Measurements from ENCODE around the gene ABCB11.

GRCh38 chr2:168901003-168901402 is 130.1 kb downstream of the ABCB11 start, which contains the start of gene G6PC2:
- TF ChIP-seq, protein P1, sequence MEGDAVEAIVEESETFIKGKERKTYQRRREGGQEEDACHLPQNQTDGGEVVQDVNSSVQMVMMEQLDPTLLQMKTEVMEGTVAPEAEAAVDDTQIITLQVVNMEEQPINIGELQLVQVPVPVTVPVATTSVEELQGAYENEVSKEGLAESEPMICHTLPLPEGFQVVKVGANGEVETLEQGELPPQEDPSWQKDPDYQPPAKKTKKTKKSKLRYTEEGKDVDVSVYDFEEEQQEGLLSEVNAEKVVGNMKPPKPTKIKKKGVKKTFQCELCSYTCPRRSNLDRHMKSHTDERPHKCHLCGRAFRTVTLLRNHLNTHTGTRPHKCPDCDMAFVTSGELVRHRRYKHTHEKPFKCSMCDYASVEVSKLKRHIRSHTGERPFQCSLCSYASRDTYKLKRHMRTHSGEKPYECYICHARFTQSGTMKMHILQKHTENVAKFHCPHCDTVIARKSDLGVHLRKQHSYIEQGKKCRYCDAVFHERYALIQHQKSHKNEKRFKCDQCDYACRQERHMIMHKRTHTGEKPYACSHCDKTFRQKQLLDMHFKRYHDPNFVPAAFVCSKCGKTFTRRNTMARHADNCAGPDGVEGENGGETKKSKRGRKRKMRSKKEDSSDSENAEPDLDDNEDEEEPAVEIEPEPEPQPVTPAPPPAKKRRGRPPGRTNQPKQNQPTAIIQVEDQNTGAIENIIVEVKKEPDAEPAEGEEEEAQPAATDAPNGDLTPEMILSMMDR (IDR thresholded peaks at IDR 0.05), result no peak
- TF ChIP-seq TCF7L2 (IDR thresholded peaks at IDR 0.05; ENCODE audit: low read depth, low read length) (no peak), POLR2AphosphoS5 (IDR thresholded peaks at IDR 0.05; ENCODE audit: low read depth, low read length) (no peak)
